NCI-H2107 treated with DMSO at 0.1 percent for 48 hours (cell line): ENCODE results near the gene MYO1B.
A peak's percentile ranks its signal among the peaks of the same experiment; 100 is the strongest.

ENCODE experiments used
- DNase-seq: peaks from one replicate; lab custom pipeline; 2025; ENCODE audit not compliant: unreplicated experiment; lab: John Stamatoyannopoulos, UW

The MYO1B gene

GRCh38 chr2:191355170-191355758 lies 110.1 kb downstream of the MYO1B start:
- DNase-seq: no peak

- DNase-seq: no peak
Observed at GRCh38 chr2:191357678-191358077, 112.5 kb downstream of the MYO1B start.

GRCh38 chr2:191358325-191359025 lies 113.3 kb downstream of the MYO1B start:
- no peak for DNase-seq

DNA sequence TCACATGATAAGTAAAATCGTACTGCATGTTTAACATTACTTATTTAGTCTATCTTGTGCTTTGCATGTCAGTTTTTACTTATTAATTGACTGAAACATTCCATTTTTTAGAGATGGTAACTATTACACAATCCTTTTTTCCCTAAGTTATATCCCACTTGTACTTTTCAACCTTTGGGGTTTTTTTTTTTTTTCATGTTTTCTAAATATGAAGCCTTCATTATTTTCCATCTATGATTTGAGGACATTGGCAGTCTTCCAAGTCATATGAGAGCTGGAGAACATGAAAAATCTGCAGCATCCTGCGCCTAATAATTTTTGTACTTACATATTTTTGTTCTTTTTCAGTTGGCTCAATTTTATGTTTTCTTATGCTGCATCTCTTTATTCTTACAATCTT lies 113.9 kb downstream of the MYO1B start:
- DNase-seq: no peak

GRCh38 chr2:191360918-191361317 lies 115.7 kb downstream of the MYO1B start:
- no peak for DNase-seq

- DNase-seq: no peak
Observed at GRCh38 chr2:191362841-191363240, 117.6 kb downstream of the MYO1B start.

DNA sequence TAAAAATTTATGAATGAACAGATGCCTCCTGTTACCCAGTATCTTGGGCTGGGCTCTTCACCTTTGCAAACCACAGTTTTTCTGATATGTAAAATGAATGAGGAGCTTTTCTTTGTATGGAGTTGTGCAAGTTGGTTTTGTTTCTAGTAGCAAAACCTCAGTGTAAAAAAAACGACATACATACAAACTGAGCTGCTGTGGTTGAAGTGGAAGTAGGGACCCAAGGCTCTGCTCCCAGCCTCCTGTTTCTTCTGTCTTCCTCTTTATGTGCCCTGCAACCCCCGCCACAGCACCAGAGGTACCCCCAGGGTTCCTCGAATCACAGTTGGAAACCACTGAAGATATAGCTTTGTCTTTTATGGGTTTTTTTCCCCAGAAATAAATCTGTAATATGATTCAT lies 118.1 kb downstream of the MYO1B start:
- DNase-seq: no peak

DNA sequence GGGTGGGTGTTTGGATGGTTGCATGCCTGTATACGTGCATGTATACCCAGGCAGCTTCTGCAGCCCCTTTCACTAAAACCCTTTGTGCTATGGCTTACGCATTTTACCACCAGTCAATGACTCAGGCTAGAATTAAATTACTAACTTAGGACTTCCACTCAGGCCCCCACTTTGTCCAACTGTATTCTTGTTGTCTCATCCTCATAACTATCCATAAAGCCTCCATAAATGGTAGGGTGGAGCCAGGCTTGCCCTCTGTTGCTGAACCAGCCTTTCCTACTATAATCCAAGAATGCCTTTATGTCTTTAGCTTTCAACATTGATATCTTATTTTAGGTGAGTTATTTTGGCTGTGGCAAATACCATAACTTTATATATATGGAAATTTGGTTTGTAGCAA lies 119.9 kb downstream of the MYO1B start:
- DNase-seq: no peak

GRCh38 chr2:191366199-191366598 lies 121.0 kb downstream of the MYO1B start:
- DNase-seq: no peak

GRCh38 chr2:191369034-191369433 lies 123.8 kb downstream of the MYO1B start:
- DNase-seq: no peak

DNA sequence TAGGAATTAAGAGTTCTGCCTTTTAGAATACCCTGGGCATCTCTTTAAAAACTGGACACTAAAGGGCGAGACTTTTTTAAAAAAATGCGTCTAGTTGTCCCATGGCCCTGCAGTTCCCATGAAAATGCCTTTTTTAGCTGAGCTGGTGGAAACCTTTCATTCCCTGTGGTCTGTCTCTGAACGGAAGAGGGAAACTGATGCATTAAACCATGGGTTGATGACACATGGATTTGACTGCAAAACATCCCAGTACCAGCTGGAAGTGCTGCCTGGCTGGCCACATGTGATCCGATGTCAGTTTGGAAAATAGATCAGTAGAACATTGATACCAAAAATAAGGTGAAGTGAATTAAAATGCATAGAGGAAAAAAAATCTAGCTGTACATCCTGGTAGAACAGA lies 129.2 kb downstream of the MYO1B start:
- DNase-seq: no peak

GRCh38 chr2:191374939-191375338 lies 129.7 kb downstream of the MYO1B start:
- DNase-seq: no peak

- DNase-seq: peak; percentile 7
Observed at GRCh38 chr2:191376981-191377629, 131.9 kb downstream of the MYO1B start.

- no peak for DNase-seq
Observed at GRCh38 chr2:191379375-191379774, 134.2 kb downstream of the MYO1B start.

DNA sequence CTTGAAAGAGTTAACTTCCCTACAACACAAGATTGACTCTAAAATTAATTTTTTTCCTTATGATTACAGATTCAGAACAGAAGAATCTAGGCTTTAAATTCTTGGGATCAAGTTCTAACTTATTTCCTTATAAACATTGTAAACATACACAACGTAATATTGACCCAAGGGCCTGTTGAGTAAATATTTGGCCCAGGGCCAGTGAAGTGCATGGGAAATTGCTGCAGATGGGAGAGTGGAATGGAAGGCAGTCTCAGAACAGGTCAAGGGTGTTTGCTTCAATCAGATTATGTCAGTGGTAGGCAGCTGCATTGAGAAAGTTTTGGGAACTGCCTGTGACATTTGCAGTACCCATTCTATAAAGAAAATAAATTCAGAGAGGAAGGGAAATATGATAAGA lies 137.6 kb downstream of the MYO1B start:
- DNase-seq: no peak

- DNase-seq: no peak
Observed at GRCh38 chr2:191383486-191383885, 138.3 kb downstream of the MYO1B start.

- DNase-seq: no peak
Observed at GRCh38 chr2:191384829-191385228, 139.6 kb downstream of the MYO1B start.

GRCh38 chr2:191385416-191386160 lies 140.4 kb downstream of the MYO1B start:
- DNase-seq: no peak

- DNase-seq: no peak
Observed at GRCh38 chr2:191386938-191387536, 141.8 kb downstream of the MYO1B start.

DNA sequence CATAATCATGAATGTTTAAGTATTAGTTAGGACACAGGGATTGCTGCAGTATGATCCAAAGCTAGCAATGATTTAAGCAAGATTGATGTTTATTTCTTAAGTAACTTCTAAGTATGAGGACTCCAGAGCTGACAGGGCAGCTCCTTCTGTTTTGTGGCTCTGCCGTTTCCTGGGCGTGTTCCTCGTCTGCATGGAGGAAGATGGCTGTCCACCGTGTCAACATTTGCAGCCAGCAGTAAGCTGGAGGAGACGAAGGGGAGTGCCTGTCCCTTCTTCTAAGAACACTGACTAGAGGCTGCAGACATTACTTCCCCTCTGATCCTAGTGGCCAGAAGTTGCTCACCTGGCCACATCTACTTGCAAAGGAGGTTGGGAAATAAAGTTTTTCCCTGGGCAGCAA lies 144.1 kb downstream of the MYO1B start:
- no peak for DNase-seq

GRCh38 chr2:191391171-191391570 lies 146.0 kb downstream of the MYO1B start:
- DNase-seq: no peak
